GM23248 (cell line): Measurements from ENCODE around the gene ATP2B2.

Source experiments
- EZH2 ChIP-seq: fragments of 200-600 bp; sonication (generic); IDR thresholded peaks from 2 replicates; pipeline ENCODE4 v1.6.1; 2018; ENCODE audit warnings: antibody characterized with exemption, mild to moderate bottlenecking; ENCODE audit not compliant: insufficient read depth, poor library complexity, severe bottlenecking
- EZH2phosphoT487 ChIP-seq: fragments of 200-600 bp; sonication (generic); IDR thresholded peaks from 2 replicates; pipeline ENCODE4 v1.6.1; 2018; ENCODE audit warnings: antibody characterized with exemption, moderate library complexity, mild to moderate bottlenecking, low read depth; ENCODE audit not compliant: insufficient read depth

DNA sequence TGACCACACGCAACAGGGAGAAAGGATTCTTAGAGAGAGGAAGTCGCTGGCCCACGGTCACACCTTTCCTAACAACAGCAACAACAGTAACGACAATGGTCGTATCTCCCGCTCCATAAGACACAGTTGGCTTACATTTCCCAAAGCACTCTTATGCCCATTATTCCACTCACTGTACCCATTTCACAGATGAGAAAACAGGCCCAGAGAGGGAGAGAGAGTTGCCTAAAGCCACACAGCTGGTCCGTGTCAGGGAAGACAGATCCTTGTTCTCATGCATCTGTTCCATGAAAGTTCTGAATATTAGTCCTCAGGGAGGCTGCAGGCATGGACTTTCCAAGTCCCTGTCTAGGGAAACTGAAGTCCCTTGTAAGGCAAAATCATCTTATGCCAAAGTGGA, 42.0 kb upstream of the ATP2B2 start:
- TF ChIP-seq EZH2 (no peak), EZH2phosphoT487 (no peak)
